AG04450 (cell line): ENCODE measurements around the gene CSF1. TPM values are rescaled to one million over a fixed set of nuclear protein-coding genes. Genes with fewer than 3 reads are reported as not detected.
A peak's percentile ranks its signal among the peaks of the same experiment; 100 is the strongest.

Experiments used
- CTCF ChIA-PET: fragments of 300-600, 350-600 bp; formaldehyde crosslinking; extraction: SDS; loops from one replicate; lab custom pipeline; 2022; ENCODE audit warnings: antibody characterized with exemption, inconsistent platforms; lab: Charles Lee
- POLR2A ChIA-PET: fragments of 350-600 bp; formaldehyde crosslinking; extraction: SDS; loops from one replicate; lab custom pipeline; 2021; ENCODE audit warnings: antibody characterized with exemption, inconsistent platforms; lab: Yijun Ruan, JAX
- DNase-seq: peaks from one replicate; pipeline ENCODE4 v3.0.0-alpha.2; 2011; ENCODE audit warnings: low read depth, low spot score
- H3K27ac ChIP-seq: one replicate; pipeline ENCODE4 v1.5.1; 2012; ENCODE audit warnings: low read depth, low read length, control low read depth
- H3K27me3 ChIP-seq: one replicate; pipeline ENCODE4 v1.6.0; 2012; ENCODE audit warnings: low read length; ENCODE audit not compliant: control insufficient read depth, insufficient read depth
- H3K4me3 ChIP-seq: 2 replicates; pipeline ENCODE4 v1.5.1; 2011; ENCODE audit warnings: mild to moderate bottlenecking, low read depth, low read length, control low read depth
- H3K9me3 ChIP-seq: 2 replicates; pipeline ENCODE4 v1.5.1; 2012; ENCODE audit warnings: low read length; ENCODE audit not compliant: control insufficient read depth, insufficient read depth
- CTCF ChIP-seq: IDR thresholded peaks from 2 replicates; pipeline ENCODE4 v1.5.1; 2011; ENCODE audit warnings: low read depth, low read length, control low read depth, inconsistent platforms
- polyA plus RNA-seq: library from polyadenylated mRNA; depleted of rRNA; stranded (reverse); fragments of >200 nt; gene quantifications from 2 replicates; pipeline ENCODE4 v1.2.3, GENCODE V29; 2011

The CSF1 gene
- polyA plus RNA-seq, 1 experiment, result 84.1 TPM

GRCh38 chr1:109971559-109971958, 60.9 kb downstream of the CSF1 start:
- peaks cover 4% of the 10 kb centered on the region; the same call in 1 of the 2 replicates for H3K9me3 ChIP-seq
- no peak overlapping the region for H3K4me3 ChIP-seq
- no peak for DNase-seq
- TF ChIP-seq CTCF, result no peak
- ChIA-PET CTCF (interaction anchor here (0.8 kb wide), 2 partner anchors 12 to 197 kb away, joined by 3 read pairs; no protein-coding TSS in a partner anchor), POLR2A (no interaction called here)
- H3K27ac ChIP-seq, result no peak overlapping the region
- H3K27me3 ChIP-seq, result no peaks in the 10 kb centered on the region

GRCh38 chr1:109974191-109974590, 63.5 kb downstream of the CSF1 start:
- Histone ChIP-seq H3K27me3 (no peaks in the 10 kb centered on the region), H3K4me3 (no peak overlapping the region), H3K9me3 (peaks cover 19% of the 10 kb centered on the region), H3K27ac (no peak overlapping the region)
- POLR2A ChIA-PET, result no interaction called here
- CTCF ChIA-PET, result interaction anchor here (3.1 to 15.3 kb wide), 2 partner anchors 10 to 195 kb away, joined by 16 to 535 read pairs; partner anchors contain the start of gene AHCYL1
- no peak for DNase-seq
- no peak for TF ChIP-seq CTCF

GRCh38 chr1:109975718-109976117, 65.1 kb downstream of the CSF1 start:
- CTCF ChIA-PET, result interaction anchor here (3.1 to 15.3 kb wide), 2 partner anchors 9 to 197 kb away, joined by 16 to 535 read pairs; partner anchors contain the start of gene AHCYL1
- Histone ChIP-seq H3K4me3 (no peak overlapping the region), H3K27ac (peak overlapping the region; percentile 47), H3K27me3 (no peaks in the 10 kb centered on the region), H3K9me3 (peaks cover 19% of the 10 kb centered on the region)
- TF ChIP-seq CTCF, result no peak
- no peak for DNase-seq
- POLR2A ChIA-PET, result interaction anchor here (1.0 kb wide), 1 partner anchor 99 kb away, joined by 4 read pairs; no protein-coding TSS in a partner anchor

- H3K4me3 ChIP-seq, result no peak overlapping the region
- DNase-seq, result no peak
- H3K27ac ChIP-seq, result no peak overlapping the region
- no peaks in the 10 kb centered on the region for H3K27me3 ChIP-seq
- TF ChIP-seq CTCF, result no peak
- ChIA-PET CTCF (interaction anchor here (1.0 to 15.3 kb wide), 3 partner anchors 8 to 198 kb away, joined by 3 to 535 read pairs (median 16); partner anchors contain the start of gene AHCYL1), POLR2A (no interaction called here)
- H3K9me3 ChIP-seq, result peaks cover 19% of the 10 kb centered on the region
These were observed 66.1 kb downstream of the CSF1 start for GRCh38 chr1:109976762-109977161.

- ChIA-PET POLR2A (no interaction called here), CTCF (interaction anchor here (1.0 to 15.3 kb wide), 2 partner anchors 184 to 198 kb away, joined by 3 to 535 read pairs; no protein-coding TSS in a partner anchor)
- TF ChIP-seq CTCF, result no peak
- no peak overlapping the region for H3K4me3 ChIP-seq
- H3K27me3 ChIP-seq, result no peaks in the 10 kb centered on the region
- peaks cover 19% of the 10 kb centered on the region for H3K9me3 ChIP-seq
- DNase-seq, result no peak
- H3K27ac ChIP-seq, result no peak overlapping the region
These were observed 66.6 kb downstream of the CSF1 start for GRCh38 chr1:109977225-109977624.
